Natural killer cell (primary cell): Measurements from ENCODE around the gene OR4X2. TPM values are rescaled to one million over a fixed set of nuclear protein-coding genes. Genes with fewer than 3 reads are reported as not detected.

Source experiments
- ATAC-seq, 3 donors: fragments of 150-1000 bp in 2 of 3; fragments of 200-7000 bp in 1 of 3; cut with Tn5 transposase; 1 replicate in 1 of 3; 2 replicates in 2 of 3; pipeline ENCODE4 v1.10.0; 2021; ENCODE audit warnings: mild to moderate bottlenecking in 2 of 3, moderate library complexity in 2 of 3
- DNase-seq, 2 donors: peaks; one replicate each; pipeline versions ENCODE4 v3.0.0 to v3.0.0-alpha.2; 2013 to 2021; ENCODE audit warnings: mixed read lengths in 1 of 2
- H3K27ac ChIP-seq: one replicate; pipeline ENCODE4 v1.5.1; 2013; ENCODE audit warnings: mild to moderate bottlenecking, low read length
- H3K27me3 ChIP-seq: one replicate; pipeline ENCODE4 v1.6.1; 2013; ENCODE audit warnings: low read length; ENCODE audit not compliant: control insufficient read depth, insufficient read depth
- H3K36me3 ChIP-seq: one replicate; pipeline ENCODE4 v1.6.1; 2013; ENCODE audit warnings: low read length; ENCODE audit not compliant: control insufficient read depth, insufficient read depth
- H3K4me1 ChIP-seq: one replicate; pipeline ENCODE4 v1.6.1; 2013; ENCODE audit warnings: low read length; ENCODE audit not compliant: control insufficient read depth, insufficient read depth
- H3K4me3 ChIP-seq: one replicate; pipeline ENCODE4 v1.5.1; 2013; ENCODE audit warnings: low read length
- H3K9me3 ChIP-seq: one replicate; pipeline ENCODE4 v1.6.1; 2013; ENCODE audit warnings: low read length; ENCODE audit not compliant: control insufficient read depth, insufficient read depth
- H3K27ac Mint-ChIP-seq, 2 donors: one replicate each; pipeline ENCODE4 v1.8.0; 2022; ENCODE audit warnings: mild to moderate bottlenecking in 2 of 2, mixed read lengths in 2 of 2, moderate library complexity in 1 of 2
- H3K27me3 Mint-ChIP-seq, 2 donors: one replicate each; pipeline ENCODE4 v1.8.0; 2022; ENCODE audit warnings: low read depth in 2 of 2, mixed read lengths in 2 of 2
- H3K36me3 Mint-ChIP-seq: one replicate; pipeline ENCODE4 v1.8.0; 2022; ENCODE audit warnings: mixed read lengths
- H3K4me1 Mint-ChIP-seq, 2 donors: one replicate each; pipeline ENCODE4 v1.8.0; 2022; ENCODE audit warnings: mixed read lengths in 2 of 2
- H3K4me3 Mint-ChIP-seq: one replicate; pipeline ENCODE4 v1.8.0; 2022; ENCODE audit warnings: mild to moderate bottlenecking, moderate library complexity, mixed read lengths
- H3K9me3 Mint-ChIP-seq, 2 donors: one replicate each; pipeline ENCODE4 v1.8.0; 2022; ENCODE audit warnings: mixed read lengths in 2 of 2
- CTCF ChIP-seq: fragments of 200-600 bp; IDR thresholded peaks from one replicate; pipeline ENCODE4 v1.8.0; 2022; ENCODE audit warnings: antibody characterized with exemption
- WGBS: methylation state at CpG from one replicate; pipeline ENCODE4 v1.1.7; 2013; ENCODE audit warnings: missing lambda C conversion rate; ENCODE audit not compliant: insufficient coverage; 5-methylcytosine and 5-hydroxymethylcytosine counted together
- intact Hi-C: fragments of 100-400 bp; cut with micrococcal nuclease; formaldehyde crosslinking; loops from one replicate; pipeline ENCODE4 v1.14.2; 2022
- total RNA-seq, 4 donors: library from RNA; stranded (reverse); fragments of 120-200 nt in 1 of 4; gene quantifications; one replicate each; pipeline versions ENCODE4 v1.2.3 to v1.2.4, GENCODE V29; 2013 to 2022

Gene OR4X2
- not detected for total RNA-seq
- total RNA-seq (2013): not detected

- peaks cover 13 to 19% of the 10 kb centered on the region in 2 donors for H3K27me3 Mint-ChIP-seq
These were observed at the start of gene OR4X2 for GRCh38 chr11:48244804-48245203. Gene OR4X2 (plus strand): TSS chr11:48245104. CDS start chr11:48245104, 0 bp downstream.

GRCh38 chr11:48207881-48208280, 37.0 kb upstream of the OR4X2 start:
- Mint-ChIP-seq H3K9me3 (no peaks in the 10 kb centered on the region), H3K4me1 (no peaks in the 10 kb centered on the region), H3K27me3 (peaks cover 15 to 45% of the 10 kb centered on the region in 2 donors), H3K27ac (no peak overlapping the region), H3K4me3 (no peak overlapping the region), H3K36me3 (no peaks in the 10 kb centered on the region)
- intact Hi-C loops: no loop called here
- no peak for TF ChIP-seq CTCF
- WGBS: 83% methylated on average over 2 of the region's 2 CpGs
- no peak for ATAC-seq
- no peak overlapping the region for H3K4me3 ChIP-seq
- H3K27me3 ChIP-seq: peaks cover 5% of the 10 kb centered on the region
- H3K27ac ChIP-seq: no peak overlapping the region
- H3K9me3 ChIP-seq: no peaks in the 10 kb centered on the region
- no peak for DNase-seq
- H3K36me3 ChIP-seq: no peaks in the 10 kb centered on the region
- no peaks in the 10 kb centered on the region for H3K4me1 ChIP-seq

More at GRCh38 chr11:48244804-48245203, at the start of gene OR4X2:
- intact Hi-C loops: no loop called here
- Mint-ChIP-seq H3K36me3 (no peaks in the 10 kb centered on the region), H3K9me3 (peaks cover 2 to 3% of the 10 kb centered on the region in 2 donors), H3K4me3 (no peak within 1 kb of the TSS), H3K4me1 (no peaks in the 10 kb centered on the region), H3K27ac (no peak within 1 kb of the TSS)
- no peaks in the 10 kb centered on the region for H3K36me3 ChIP-seq
- H3K4me1 ChIP-seq: no peaks in the 10 kb centered on the region
- no peak within 1 kb of the TSS for H3K4me3 ChIP-seq
- ATAC-seq: no peak
- TF ChIP-seq CTCF: no peak
- H3K9me3 ChIP-seq: no peaks in the 10 kb centered on the region
- H3K27ac ChIP-seq: no peak within 1 kb of the TSS
- DNase-seq: no peak
- H3K27me3 ChIP-seq: peaks cover 2% of the 10 kb centered on the region

GRCh38 chr11:48210052-48210451, 34.9 kb upstream of the OR4X2 start:
- intact Hi-C loops: no loop called here
- WGBS: 52% methylated on average over 7 of the region's 7 CpGs

More at GRCh38 chr11:48210052-48210451, 34.9 kb upstream of the OR4X2 start:
- H3K4me3 Mint-ChIP-seq: no peak overlapping the region
- H3K27me3 ChIP-seq: peaks cover 5% of the 10 kb centered on the region
- no peak overlapping the region for H3K27ac ChIP-seq
- no peaks in the 10 kb centered on the region for H3K4me1 ChIP-seq
- no peaks in the 10 kb centered on the region for H3K9me3 ChIP-seq
- H3K36me3 Mint-ChIP-seq: no peaks in the 10 kb centered on the region
- no peaks in the 10 kb centered on the region for H3K9me3 Mint-ChIP-seq
- no peak for TF ChIP-seq CTCF
- H3K27ac Mint-ChIP-seq: no peak overlapping the region
- no peaks in the 10 kb centered on the region for H3K4me1 Mint-ChIP-seq
- DNase-seq: no peak
- no peak overlapping the region for H3K4me3 ChIP-seq
- H3K36me3 ChIP-seq: no peaks in the 10 kb centered on the region
- no peak for ATAC-seq
- H3K27me3 Mint-ChIP-seq: peaks cover 19 to 39% of the 10 kb centered on the region in 2 donors
